ENCODE measurements around the gene CEACAM21.

DNA sequence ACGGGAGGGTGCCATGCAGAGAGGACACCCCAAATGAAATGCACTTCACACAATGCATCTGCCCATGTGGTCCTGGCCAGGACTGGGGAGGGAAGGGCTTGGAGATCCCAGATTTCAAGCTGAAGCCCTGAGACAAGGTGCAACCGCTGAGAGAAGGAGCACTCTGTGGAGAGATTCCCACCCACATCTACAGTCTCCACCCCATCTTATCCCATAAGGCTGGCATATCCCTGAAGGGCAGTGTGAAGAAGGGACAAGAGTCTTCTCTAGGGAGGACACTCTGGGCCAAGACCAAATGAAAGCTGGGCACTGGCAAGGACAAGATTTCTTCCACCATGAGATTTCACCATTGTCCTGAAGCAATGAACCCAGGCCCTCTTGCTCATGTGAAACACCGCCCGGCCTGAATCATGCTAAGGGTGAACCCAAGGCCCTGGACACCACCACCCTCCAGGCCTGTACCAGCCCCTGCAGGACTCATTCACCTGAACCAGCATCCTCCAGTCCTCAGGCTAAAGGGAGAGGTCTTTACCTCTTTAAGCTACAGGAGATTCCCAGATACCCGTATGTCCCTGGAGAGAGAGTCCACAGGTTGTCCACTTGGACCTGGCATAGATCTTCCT lies 30.4 kb downstream of the CEACAM21 start:
- TF ChIP-seq, protein P1, sequence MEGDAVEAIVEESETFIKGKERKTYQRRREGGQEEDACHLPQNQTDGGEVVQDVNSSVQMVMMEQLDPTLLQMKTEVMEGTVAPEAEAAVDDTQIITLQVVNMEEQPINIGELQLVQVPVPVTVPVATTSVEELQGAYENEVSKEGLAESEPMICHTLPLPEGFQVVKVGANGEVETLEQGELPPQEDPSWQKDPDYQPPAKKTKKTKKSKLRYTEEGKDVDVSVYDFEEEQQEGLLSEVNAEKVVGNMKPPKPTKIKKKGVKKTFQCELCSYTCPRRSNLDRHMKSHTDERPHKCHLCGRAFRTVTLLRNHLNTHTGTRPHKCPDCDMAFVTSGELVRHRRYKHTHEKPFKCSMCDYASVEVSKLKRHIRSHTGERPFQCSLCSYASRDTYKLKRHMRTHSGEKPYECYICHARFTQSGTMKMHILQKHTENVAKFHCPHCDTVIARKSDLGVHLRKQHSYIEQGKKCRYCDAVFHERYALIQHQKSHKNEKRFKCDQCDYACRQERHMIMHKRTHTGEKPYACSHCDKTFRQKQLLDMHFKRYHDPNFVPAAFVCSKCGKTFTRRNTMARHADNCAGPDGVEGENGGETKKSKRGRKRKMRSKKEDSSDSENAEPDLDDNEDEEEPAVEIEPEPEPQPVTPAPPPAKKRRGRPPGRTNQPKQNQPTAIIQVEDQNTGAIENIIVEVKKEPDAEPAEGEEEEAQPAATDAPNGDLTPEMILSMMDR (IDR thresholded peaks at IDR 0.05; ENCODE audit: low read depth, low read length): no peak
- TF ChIP-seq EZH2phosphoT487 (IDR thresholded peaks at IDR 0.05; ENCODE audit: low read depth): no peak
